Activated CD4-positive, alpha-beta T cell treated with anti-CD3 and anti-CD28 coated beads, Interleukin-2, Interleukin-4, amounts not matched to agents 100 ng/mL and 50 ng/mL, durations not matched to agents 16 hours and 8 hours (primary cell): ENCODE measurements around the gene PLEKHG4B.
"Not testable (repeated sequence)": the region's sequence is repeated elsewhere in the genome, so short reads cannot be mapped to it uniquely, and the experiment has no call there.

Experiments used
- DNase-seq: peaks from one replicate; pipeline ENCODE4 v3.0.0-alpha.2; 2020; ENCODE audit warnings: low spot score

Gene PLEKHG4B

GRCh38 chr5:204462-204861 lies 112.5 kb downstream of the PLEKHG4B start:
- DNase-seq, result no peak

GRCh38 chr5:204966-205670 lies 113.2 kb downstream of the PLEKHG4B start:
- no peak for DNase-seq

- DNase-seq, result no peak
Measured at GRCh38 chr5:206406-206805, 114.4 kb downstream of the PLEKHG4B start.

GRCh38 chr5:206927-207536 lies 115.1 kb downstream of the PLEKHG4B start:
- DNase-seq, result no peak

- no peak for DNase-seq
Measured at GRCh38 chr5:207599-207998, 115.6 kb downstream of the PLEKHG4B start.

- DNase-seq, result no peak
Measured at GRCh38 chr5:208449-209114, 116.6 kb downstream of the PLEKHG4B start.

- DNase-seq, result no peak
Measured at GRCh38 chr5:213803-214395, 121.9 kb downstream of the PLEKHG4B start.

- not testable (repeated sequence) for DNase-seq
Measured at GRCh38 chr5:215256-215655, 123.3 kb downstream of the PLEKHG4B start.

GRCh38 chr5:216076-216475 lies 124.1 kb downstream of the PLEKHG4B start:
- not testable (repeated sequence) for DNase-seq

GRCh38 chr5:217494-218456 lies 125.8 kb downstream of the PLEKHG4B start, which contains the start of the genes CCDC127 and SDHA:
CCDC127 (minus strand) TSS chr5:218153; CDS start chr5:216849, 1,304 bp downstream.
SDHA (plus strand) TSS chr5:218320; CDS start chr5:218356, 36 bp downstream.
- DNase-seq, result peak; percentile 97

- no peak for DNase-seq
Measured at GRCh38 chr5:218457-219291, 126.7 kb downstream of the PLEKHG4B start.

GRCh38 chr5:219460-219863 lies 127.5 kb downstream of the PLEKHG4B start:
- DNase-seq, result peak; percentile 48

- peak; percentile 34 for DNase-seq
Measured at GRCh38 chr5:219991-220390, 128.0 kb downstream of the PLEKHG4B start.

- DNase-seq, result not testable (repeated sequence)
Measured at GRCh38 chr5:222951-223715, 131.2 kb downstream of the PLEKHG4B start.

GRCh38 chr5:223791-224190 lies 131.8 kb downstream of the PLEKHG4B start:
- DNase-seq, result no peak

GRCh38 chr5:225334-225733 lies 133.4 kb downstream of the PLEKHG4B start:
- no peak for DNase-seq

- DNase-seq, result not testable (repeated sequence)
Measured at GRCh38 chr5:227375-227774, 135.4 kb downstream of the PLEKHG4B start.

- no peak for DNase-seq
Measured at GRCh38 chr5:228886-229285, 136.9 kb downstream of the PLEKHG4B start.

- DNase-seq, result no peak
Measured at GRCh38 chr5:230711-231110, 138.7 kb downstream of the PLEKHG4B start.

- DNase-seq, result no peak
Measured at GRCh38 chr5:231661-232060, 139.7 kb downstream of the PLEKHG4B start.
